Pulmonary artery endothelial cell (primary cell): ENCODE results near the gene TMC2. TPM values are rescaled to one million over a fixed set of nuclear protein-coding genes. Genes with fewer than 3 reads are reported as not detected.

ENCODE experiments used
- DNase-seq: peaks from one replicate; pipeline ENCODE4 v3.0.0-alpha.2; 2011; ENCODE audit warnings: low read depth, low spot score
- total RNA-seq: library from RNA; depleted of rRNA; stranded (reverse); fragments of >200 nt; gene quantifications from 2 replicates; pipeline ENCODE4 v1.2.3, GENCODE V29; 2014

Gene TMC2
- total RNA-seq, 1 donor from 2014 or later: not detected

DNA sequence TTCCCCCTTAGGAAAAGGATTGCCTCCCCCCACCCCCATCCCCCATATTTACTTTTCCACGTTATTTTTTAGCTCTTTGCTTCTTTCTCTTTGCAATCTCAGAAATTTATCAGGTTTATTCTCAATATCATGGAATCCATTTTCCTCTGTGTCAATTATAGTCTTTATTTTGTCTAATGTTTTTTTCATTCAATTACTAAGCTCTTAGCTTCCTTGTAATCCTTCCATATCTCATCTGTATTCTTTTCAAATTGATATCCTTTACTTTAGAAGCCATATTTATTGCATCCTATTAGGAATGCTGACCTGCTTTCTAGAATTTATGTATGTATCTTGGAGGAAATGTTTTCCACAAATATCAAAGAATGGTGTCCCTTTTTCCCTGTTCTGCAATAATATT lies 39.3 kb downstream of the TMC2 start:
- no peak for DNase-seq

DNA sequence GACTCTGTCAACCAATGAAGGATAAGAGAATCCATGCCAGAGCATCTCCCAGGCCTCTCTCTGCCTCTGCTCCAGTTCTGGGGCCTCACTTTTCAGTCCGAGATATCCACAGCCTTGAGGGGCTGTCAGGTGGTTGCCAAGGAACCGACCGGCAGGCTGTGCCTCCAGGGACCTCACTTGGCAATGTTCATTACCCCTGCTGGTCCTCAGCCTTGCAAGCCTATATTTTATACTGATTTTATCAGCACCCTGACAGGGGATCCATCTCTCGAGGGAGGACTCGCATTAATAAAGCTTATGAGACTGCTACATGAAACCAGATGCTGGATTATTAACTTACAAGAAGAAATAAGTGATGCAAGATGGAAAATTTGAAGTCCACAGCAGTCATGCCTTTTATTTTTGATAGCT lies 39.9 kb downstream of the TMC2 start:
- DNase-seq: no peak

GRCh38 chr20:2578475-2579192 lies 42.3 kb downstream of the TMC2 start:
- no peak for DNase-seq

- DNase-seq: no peak
Measured at GRCh38 chr20:2585811-2586210, 49.4 kb downstream of the TMC2 start.

DNA sequence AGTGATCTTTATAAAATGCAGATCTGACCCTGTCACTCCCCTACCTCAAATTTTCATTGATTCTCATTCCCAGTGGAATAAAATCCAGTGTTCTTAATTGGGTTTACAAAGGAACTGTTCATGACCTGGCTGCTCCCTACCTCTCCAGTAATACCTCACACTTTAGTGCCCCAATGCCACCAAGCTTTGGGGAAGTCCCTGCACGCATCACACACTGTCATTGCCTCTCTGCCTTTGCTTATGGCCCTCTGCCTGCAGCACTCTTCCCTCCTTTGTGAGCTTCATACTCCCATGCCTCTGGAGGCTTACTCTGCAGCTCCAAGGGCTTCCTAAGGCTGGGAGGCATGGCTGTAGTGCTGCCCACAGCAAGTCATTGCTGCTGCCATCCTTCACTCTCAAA lies 57.4 kb downstream of the TMC2 start:
- DNase-seq: no peak

DNA sequence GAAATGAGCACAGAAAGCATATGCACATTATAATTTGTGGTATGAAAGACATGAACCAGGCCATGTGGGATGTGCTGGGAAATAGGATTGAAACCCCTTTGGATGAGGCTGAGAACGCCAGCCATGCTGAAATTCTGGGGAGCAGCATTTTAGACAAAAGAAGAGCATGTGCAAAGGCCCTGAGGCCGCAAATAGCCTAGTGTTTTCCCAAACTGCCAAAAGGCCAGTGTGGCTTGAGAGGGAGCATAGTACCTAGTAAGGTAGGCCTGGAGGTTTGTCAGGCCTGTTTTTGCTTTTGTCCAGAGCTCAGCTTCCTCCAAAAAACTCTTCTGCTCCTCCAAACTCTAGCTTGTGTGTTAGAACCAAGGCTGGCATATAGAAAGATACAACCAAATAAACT lies 58.7 kb downstream of the TMC2 start:
- no peak for DNase-seq

DNA sequence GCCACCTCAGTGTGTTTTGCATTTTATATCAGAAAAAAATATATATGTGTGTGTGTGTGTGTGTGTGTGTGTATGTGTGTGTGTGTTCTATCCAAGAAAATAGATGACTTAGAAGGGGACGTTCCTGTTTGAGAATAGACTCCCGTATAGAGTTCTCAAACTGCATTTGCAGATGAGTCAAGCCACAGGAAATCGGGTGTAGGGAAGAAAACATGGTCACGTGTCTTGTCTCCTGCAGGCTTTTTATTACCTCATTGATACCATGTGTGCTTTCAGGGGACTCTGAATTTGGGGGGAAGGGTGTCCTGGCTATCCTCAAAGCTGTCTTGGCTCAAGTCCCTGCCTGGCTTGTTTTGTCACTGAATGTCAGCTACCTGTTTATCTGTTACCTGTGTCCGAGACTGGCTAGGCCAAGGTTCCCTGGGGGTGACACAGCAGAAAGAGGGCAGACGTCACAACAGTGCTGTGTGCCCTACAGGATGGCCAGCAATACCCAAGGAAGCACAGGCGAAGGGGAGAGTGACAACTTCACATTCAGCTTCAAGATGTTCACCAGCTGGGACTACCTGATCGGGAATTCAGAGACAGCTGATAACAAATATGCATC lies 60.4 kb downstream of the TMC2 start:
- DNase-seq: no peak

DNA sequence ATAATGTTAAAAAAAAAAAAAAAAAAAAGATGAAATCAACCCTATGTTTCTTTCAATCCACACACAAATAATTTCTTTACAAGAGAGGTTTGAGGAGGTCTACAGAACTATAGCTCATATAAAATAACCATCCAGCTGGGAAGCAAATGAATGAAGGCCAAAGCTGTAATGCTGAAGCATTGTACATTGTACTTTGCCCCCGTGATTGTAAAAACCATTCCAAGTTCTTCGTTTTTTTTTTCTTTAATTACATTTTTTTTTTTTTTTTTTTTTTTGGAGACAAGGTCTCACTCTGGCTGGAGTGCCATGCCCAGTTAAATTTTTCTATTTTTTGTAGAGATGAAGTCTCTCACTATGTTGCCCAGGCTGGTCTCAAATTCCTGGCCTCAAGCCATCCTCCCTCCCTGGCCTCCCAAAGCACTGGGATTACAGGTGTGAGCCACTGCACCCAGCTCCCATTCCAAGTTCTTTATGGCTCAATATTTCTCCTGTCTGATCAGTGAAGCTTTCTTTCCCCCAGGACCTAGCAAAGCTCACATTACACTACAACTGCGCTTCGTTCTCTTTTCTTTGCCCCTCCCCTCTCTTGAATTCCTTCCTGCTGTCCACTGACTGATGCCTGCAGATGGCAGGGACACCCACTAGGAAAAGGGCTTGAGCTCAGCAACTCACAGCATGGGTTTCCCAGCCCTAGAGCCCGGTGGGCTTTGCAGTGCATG lies 63.1 kb downstream of the TMC2 start:
- no peak for DNase-seq

- DNase-seq: no peak
Measured at GRCh38 chr20:2602046-2602735, 65.8 kb downstream of the TMC2 start.

- no peak for DNase-seq
Measured at GRCh38 chr20:2602746-2603145, 66.4 kb downstream of the TMC2 start.

DNA sequence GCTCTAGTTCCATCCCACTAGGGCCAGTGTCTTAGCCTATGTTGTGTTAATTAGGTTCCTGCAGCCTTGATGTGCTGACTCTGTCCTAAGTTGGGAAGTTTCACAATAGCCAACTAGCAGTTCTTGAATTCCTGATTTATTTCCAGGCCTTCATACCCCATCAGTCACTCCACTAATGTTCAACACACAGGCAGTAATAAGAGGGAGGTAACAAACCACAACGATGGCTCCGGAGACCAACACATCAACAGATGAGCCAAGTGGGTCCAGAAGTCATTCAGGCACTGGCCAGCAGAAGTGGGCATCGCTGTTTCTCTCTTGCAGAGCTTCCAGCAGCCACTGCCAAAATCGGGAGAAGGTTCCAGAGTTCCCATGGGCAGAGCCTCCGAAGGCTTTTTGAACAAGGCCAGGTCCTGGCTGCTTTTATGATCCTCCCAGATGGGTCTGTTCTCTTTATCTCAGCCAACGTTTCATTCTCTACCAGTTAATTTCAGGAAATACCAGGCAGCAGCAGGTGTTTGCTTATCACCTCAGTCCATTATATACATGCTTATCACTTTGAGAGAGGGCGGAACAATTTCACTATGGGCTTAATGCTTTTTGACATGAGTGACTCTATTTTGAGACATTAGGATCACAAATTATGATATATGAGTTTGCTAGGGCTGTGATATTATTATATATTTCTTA lies 67.6 kb downstream of the TMC2 start:
- no peak for DNase-seq

DNA sequence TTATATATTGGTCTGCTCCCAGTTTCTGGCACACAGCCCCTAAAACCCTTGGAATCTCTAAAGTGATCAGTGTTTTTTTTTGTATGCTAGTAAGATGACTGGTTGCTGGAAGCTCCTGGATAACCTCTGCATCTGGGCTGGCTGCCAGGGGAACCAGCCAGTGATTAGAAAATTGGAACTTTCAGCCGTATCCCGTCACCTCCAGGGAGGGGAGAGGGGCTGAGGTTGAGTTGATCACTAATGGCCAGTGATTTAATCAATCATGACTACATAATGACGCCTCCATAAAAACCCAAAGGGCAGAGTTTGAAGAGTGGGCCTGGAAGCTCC lies 68.1 kb downstream of the TMC2 start:
- DNase-seq: no peak

DNA sequence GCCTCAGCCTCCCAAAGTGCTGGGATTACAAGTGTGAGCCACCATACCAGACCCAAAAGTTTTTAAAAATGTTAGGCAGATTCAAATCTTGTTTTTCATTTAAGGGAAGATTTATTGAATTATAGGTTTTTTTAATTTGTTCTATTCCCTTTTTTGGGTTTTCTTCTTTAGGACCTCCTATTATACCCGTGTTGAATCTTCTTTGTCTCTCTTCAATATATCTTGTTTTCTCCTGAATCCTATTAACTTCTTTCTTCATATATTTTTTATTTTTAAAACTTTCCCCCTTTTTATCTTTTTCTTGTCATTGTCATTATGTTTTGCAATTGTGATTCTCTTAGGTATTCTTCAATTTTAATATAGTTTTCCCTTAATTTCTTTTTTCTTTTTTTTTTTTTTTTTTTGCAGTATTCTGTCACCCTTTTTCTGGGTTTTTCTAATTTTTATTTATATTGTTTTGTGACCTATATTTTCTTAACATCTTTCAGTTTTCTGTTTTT lies 70.2 kb downstream of the TMC2 start:
- DNase-seq: no peak

- no peak for DNase-seq
Measured at GRCh38 chr20:2610326-2610725, 74.0 kb downstream of the TMC2 start.

DNA sequence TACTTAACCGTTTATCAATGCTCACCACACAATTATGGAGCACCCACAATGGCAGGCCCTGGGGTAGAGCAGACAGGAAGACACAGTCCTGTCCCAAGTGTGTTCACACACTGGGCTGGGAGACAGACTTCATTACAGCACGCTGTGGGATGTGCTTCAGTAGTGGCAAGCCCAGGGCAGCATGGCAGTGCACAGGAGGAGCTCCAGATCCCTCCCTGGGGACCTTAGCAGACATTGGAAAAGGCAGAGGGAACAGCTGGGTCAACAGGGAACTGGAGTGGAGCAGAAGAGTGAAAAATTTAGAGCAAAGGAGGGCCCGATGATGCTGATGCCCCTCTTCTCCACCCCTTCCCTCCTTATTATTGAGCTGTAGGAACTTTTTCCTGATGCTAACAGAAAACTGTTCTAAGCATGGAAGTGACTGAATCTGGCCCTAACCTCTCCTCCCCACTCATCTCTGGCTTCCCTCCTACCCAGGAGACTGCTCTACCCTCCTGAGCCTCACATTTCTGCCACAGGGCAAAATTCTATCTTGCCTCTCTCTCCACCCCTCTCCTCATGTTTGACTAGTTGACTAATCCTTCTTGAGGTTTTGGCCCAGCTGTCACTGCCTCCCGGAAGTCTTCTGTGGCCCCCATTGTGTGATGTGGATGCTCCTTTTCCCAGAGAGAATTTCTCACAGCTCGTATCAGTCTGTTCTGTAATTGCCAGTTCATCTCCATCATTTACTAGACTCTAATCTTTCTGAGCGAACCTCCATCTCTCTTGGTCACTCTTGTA lies 74.8 kb downstream of the TMC2 start:
- no peak for DNase-seq

GRCh38 chr20:2612073-2612472 lies 75.7 kb downstream of the TMC2 start:
- DNase-seq: no peak

GRCh38 chr20:2616634-2617033 lies 80.3 kb downstream of the TMC2 start:
- no peak for DNase-seq

GRCh38 chr20:2617099-2617714 lies 80.8 kb downstream of the TMC2 start:
- no peak for DNase-seq

DNA sequence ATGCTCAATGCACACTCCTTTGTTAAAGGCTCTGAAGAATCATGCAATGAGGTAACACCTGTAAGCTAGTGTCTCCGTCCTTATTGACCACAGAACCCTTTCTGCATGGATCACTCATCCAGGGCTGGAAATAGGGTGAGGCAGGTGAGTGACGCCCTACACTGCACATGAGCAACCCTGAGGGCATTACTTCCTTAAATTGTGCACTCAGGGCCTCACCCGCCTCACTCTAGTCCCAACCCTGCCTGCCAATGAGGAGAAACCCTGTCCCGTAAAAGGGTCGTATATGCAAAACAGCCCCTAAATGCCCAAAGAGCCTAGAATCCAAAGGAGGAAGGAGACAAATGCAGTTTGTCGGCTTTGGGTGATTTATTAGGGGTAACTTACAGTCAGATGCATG lies 82.4 kb downstream of the TMC2 start:
- no peak for DNase-seq

DNA sequence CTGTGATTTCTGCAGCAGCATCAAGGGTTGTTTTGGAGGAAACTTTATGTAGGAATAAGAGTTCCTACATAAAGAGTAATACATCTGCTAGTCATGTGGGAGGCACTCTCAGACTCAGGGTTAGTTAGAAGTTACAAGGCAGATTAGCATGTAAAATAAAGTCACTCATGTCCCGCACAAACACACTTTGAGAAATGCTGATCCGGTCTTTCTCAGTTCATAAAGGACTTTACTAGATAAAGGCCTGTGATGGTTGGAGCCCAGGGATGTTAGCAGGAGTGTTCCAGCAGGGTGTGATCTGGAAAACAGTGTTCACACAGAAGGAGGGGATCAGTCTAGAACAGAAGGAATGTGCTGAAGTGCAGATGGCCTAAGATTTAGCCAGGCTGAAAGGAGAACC lies 83.0 kb downstream of the TMC2 start:
- DNase-seq: no peak
